ENCODE results near the gene POPDC3.

- TF ChIP-seq CTCF (IDR thresholded peaks at IDR 0.05; ENCODE audit: low read depth, low read length) (no peak), POLR2A (IDR thresholded peaks at IDR 0.05; ENCODE audit: extremely low read depth, insufficient read length) (no peak)
Measured at GRCh38 chr6:105109955-105110895, 69.6 kb downstream of the POPDC3 start.

Data from NB4 (cell line).